HEK293 (cell line): ENCODE results near the gene RELB.

Source experiments
- CTCF ChIA-PET: fragments of 350-600 bp; formaldehyde crosslinking; extraction: SDS; loops from one replicate; lab custom pipeline; 2021; ENCODE audit warnings: antibody characterized with exemption; lab: Yijun Ruan, JAX
- POLR2A ChIA-PET: fragments of 300-600 bp; formaldehyde crosslinking; extraction: SDS; loops from one replicate; lab custom pipeline; 2020; ENCODE audit warnings: antibody characterized with exemption, inconsistent platforms; lab: Yijun Ruan, JAX
- H3K27ac ChIP-seq: fragments of 200-500 bp; sonication (Bioruptor generic); 2 replicates; pipeline ENCODE4 v1.5.1; 2014; ENCODE audit warnings: low read depth, low read length, control low read depth, inconsistent platforms; ENCODE audit errors: extremely low read depth
- H3K36me3 ChIP-seq, 2 experiments: fragments of 200-500 bp in 1 of 2; sonication (Bioruptor generic) in 1 of 2; 1 replicate in 1 of 2; 2 replicates in 1 of 2; pipeline ENCODE4 v1.5.1; 2014 to 2017; ENCODE audit warnings: inconsistent platforms in 2 of 2, low read length in 2 of 2; ENCODE audit not compliant: control insufficient read depth in 2 of 2, insufficient read depth in 1 of 2
- H3K4me1 ChIP-seq: fragments of 200-500 bp; sonication (Bioruptor generic); 2 replicates; pipeline ENCODE4 v1.5.1; 2014; ENCODE audit warnings: mild to moderate bottlenecking, low read length, inconsistent platforms; ENCODE audit not compliant: control insufficient read depth, insufficient read depth
- H3K4me3 ChIP-seq: 2 replicates; pipeline ENCODE4 v1.5.1; 2011; ENCODE audit warnings: low read depth, mild to moderate bottlenecking, control low read depth, low read length, moderate library complexity
- H3K9me3 ChIP-seq: fragments of 200-500 bp; sonication (Bioruptor generic); 2 replicates; pipeline ENCODE4 v1.5.1; 2014; ENCODE audit warnings: low read depth, low read length, inconsistent platforms; ENCODE audit not compliant: control insufficient read depth, insufficient read depth
- RBAK ChIP-seq: fragments of 450-650 bp; formaldehyde crosslinking; IDR thresholded peaks from 2 replicates; pipeline ENCODE4 v1.5.1; 2016; ENCODE audit warnings: missing biosample characterization, missing genetic modification characterization
- ZBTB17 ChIP-seq: fragments of 450-650 bp; formaldehyde crosslinking; IDR thresholded peaks from 2 replicates; pipeline ENCODE4 v1.5.1; 2016; ENCODE audit warnings: missing biosample characterization, missing genetic modification characterization
- ZNF768 ChIP-seq: fragments of 450-650 bp; formaldehyde crosslinking; IDR thresholded peaks from 2 replicates; pipeline ENCODE4 v1.5.1; 2018; ENCODE audit warnings: missing biosample characterization, mild to moderate bottlenecking, missing genetic modification characterization

Gene RELB

DNA sequence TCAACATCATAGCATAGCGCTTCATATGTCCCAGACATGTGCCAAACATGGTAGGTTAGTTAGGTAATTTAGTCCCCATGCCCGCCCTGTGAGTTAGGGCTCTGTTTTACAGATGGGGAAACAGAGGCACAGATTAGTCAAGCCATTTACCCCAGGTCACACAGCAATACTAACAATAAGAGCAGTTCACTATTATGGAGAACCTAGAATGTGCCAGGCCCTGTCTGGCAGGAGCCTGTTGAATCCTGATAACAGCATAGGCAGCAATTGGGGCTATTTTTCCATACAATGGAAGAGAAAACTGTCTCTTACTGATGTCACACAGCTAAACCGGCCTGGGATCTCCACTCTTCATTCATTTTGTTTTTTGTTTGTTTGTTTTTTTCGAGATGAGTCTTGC is 85.2 kb downstream of the RELB start:
- Histone ChIP-seq H3K4me1 (peaks cover 11% of the 10 kb centered on the region), H3K4me3 (no peak overlapping the region), H3K36me3 (peaks cover 44 to 48% of the 10 kb centered on the region in 2 experiments; a peak in 2 of 3 replicates), H3K27ac (no peak overlapping the region), H3K9me3 (no peaks in the 10 kb centered on the region)
- 0 out of 2 replicates have a peak, but pooled peaks have one; percentile 44 for TF ChIP-seq ZNF768 (tag by site-specific recombination)
- no peak for TF ChIP-seq RBAK
- ChIA-PET CTCF (interaction anchor here (0.6 kb wide), 1 partner anchor 247 kb away, joined by 3 read pairs; no protein-coding TSS in a partner anchor), POLR2A (no interaction called here)

DNA sequence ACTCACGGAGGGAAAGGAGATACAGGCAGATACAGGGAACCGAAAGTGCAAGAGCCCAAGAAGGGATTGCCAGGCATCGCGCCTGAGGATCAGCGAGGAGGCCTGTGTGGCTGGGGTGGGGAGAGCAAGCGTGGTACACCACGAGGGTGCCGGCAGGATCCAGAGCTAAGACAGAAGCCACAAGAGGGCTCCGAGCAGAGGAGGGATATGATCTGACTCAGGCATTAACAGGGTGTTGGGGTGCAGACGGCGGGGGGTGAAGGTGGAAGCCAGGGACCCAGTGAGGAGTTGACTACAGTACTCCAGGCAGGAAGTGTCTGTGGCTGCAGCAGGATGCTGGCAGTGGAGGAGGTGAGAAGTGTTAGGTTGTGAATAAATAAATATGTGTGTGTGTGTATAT is 86.3 kb downstream of the RELB start:
- H3K4me3 ChIP-seq: no peak overlapping the region
- TF ChIP-seq ZBTB17 (tag by site-specific recombination): no peak
- peaks cover 11% of the 10 kb centered on the region for H3K4me1 ChIP-seq
- H3K9me3 ChIP-seq: no peaks in the 10 kb centered on the region
- peaks cover 34 to 38% of the 10 kb centered on the region in 2 experiments; a peak in 2 of 3 replicates for H3K36me3 ChIP-seq
- ChIA-PET POLR2A (no interaction called here), CTCF (no interaction called here)
- H3K27ac ChIP-seq: no peak overlapping the region
